IPS DF 6.9 (cell line): ENCODE measurements around the gene HES6.
A peak's percentile ranks its signal among the peaks of the same experiment; 100 is the strongest.

Experiments
- DNase-seq: peaks from one replicate; pipeline ENCODE4 v3.0.0-alpha.2; 2013; ENCODE audit warnings: low read depth, low spot score
- H3K27ac ChIP-seq: one replicate; pipeline ENCODE4 v1.5.1; 2013; ENCODE audit warnings: low read length, control low read depth
- H3K27me3 ChIP-seq: 2 replicates; pipeline ENCODE4 v1.6.1; 2013; ENCODE audit warnings: mild to moderate bottlenecking, low read length; ENCODE audit not compliant: control insufficient read depth, insufficient read depth
- H3K36me3 ChIP-seq: 2 replicates; pipeline ENCODE4 v1.6.1; 2013; ENCODE audit warnings: low read length; ENCODE audit not compliant: control insufficient read depth, insufficient read depth
- H3K4me1 ChIP-seq: 2 replicates; pipeline ENCODE4 v1.6.1; 2013; ENCODE audit warnings: low read length; ENCODE audit not compliant: control insufficient read depth, insufficient read depth
- H3K4me3 ChIP-seq: 2 replicates; pipeline ENCODE4 v1.5.1; 2013; ENCODE audit warnings: mild to moderate bottlenecking, low read length
- H3K9me3 ChIP-seq: 2 replicates; pipeline ENCODE4 v1.6.1; 2013; ENCODE audit warnings: low read length, inconsistent platforms; ENCODE audit not compliant: control insufficient read depth, insufficient read depth
- WGBS: extraction: QIAGEN DNeasy Blood & Tissue Kit; methylation state at CpG from one replicate; pipeline ENCODE4 v1.1.7; 2013; ENCODE audit warnings: mixed read lengths, missing lambda C conversion rate; ENCODE audit not compliant: insufficient read length, insufficient coverage; 5-methylcytosine and 5-hydroxymethylcytosine counted together

HES6 gene

GRCh38 chr2:238224356-238225035 is 15.3 kb downstream of the HES6 start:
- Histone ChIP-seq H3K27me3 (no peaks in the 10 kb centered on the region), H3K36me3 (no peaks in the 10 kb centered on the region), H3K27ac (no peak overlapping the region), H3K9me3 (no peaks in the 10 kb centered on the region), H3K4me1 (no peaks in the 10 kb centered on the region; the same call in 1 of the 2 replicates), H3K4me3 (no peak overlapping the region)
- no peak for DNase-seq
- WGBS = no CpG with 5 or more reads among the region's 29 CpGs

- H3K4me1 ChIP-seq = no peaks in the 10 kb centered on the region; the same call in 1 of the 2 replicates
- H3K4me3 ChIP-seq = no peak overlapping the region; the same call in 1 of the 2 replicates
- no CpG with 5 or more reads among the region's 23 CpGs for WGBS
- no peak for DNase-seq
- no peak overlapping the region for H3K27ac ChIP-seq
- no peaks in the 10 kb centered on the region for H3K36me3 ChIP-seq
- H3K9me3 ChIP-seq = no peaks in the 10 kb centered on the region
- H3K27me3 ChIP-seq = no peaks in the 10 kb centered on the region
Measured at GRCh38 chr2:238220892-238221521, 18.8 kb downstream of the HES6 start.

GRCh38 chr2:238220274-238220891 is 19.5 kb downstream of the HES6 start:
- no peak overlapping the region for H3K27ac ChIP-seq
- H3K9me3 ChIP-seq = no peaks in the 10 kb centered on the region
- H3K4me3 ChIP-seq = no peak overlapping the region
- no peaks in the 10 kb centered on the region for H3K27me3 ChIP-seq
- no peaks in the 10 kb centered on the region; the same call in 1 of the 2 replicates for H3K4me1 ChIP-seq
- DNase-seq = no peak
- no peaks in the 10 kb centered on the region for H3K36me3 ChIP-seq
- no CpG with 5 or more reads among the region's 10 CpGs for WGBS

- no peaks in the 10 kb centered on the region for H3K36me3 ChIP-seq
- WGBS = no CpG with 5 or more reads among the region's 2 CpGs
Measured at GRCh38 chr2:238216651-238217184, 23.1 kb downstream of the HES6 start.

GRCh38 chr2:238207006-238207405 is 32.8 kb downstream of the HES6 start:
- Histone ChIP-seq H3K27ac (no peak overlapping the region), H3K27me3 (0 out of 2 replicates have a peak, but pooled peaks cover 2% of the 10 kb centered on the region), H3K36me3 (no peaks in the 10 kb centered on the region), H3K4me1 (no peaks in the 10 kb centered on the region), H3K4me3 (no peak overlapping the region), H3K9me3 (no peaks in the 10 kb centered on the region)
- no peak for DNase-seq
- 100% methylated on average over 1 of the region's 7 CpGs for WGBS

More at GRCh38 chr2:238216651-238217184, 23.1 kb downstream of the HES6 start:
- H3K27ac ChIP-seq = no peak overlapping the region
- no peaks in the 10 kb centered on the region; the same call in 1 of the 2 replicates for H3K4me1 ChIP-seq
- H3K4me3 ChIP-seq = no peak overlapping the region
- no peaks in the 10 kb centered on the region for H3K27me3 ChIP-seq
- DNase-seq = no peak
- no peaks in the 10 kb centered on the region for H3K9me3 ChIP-seq

GRCh38 chr2:238203973-238204683 is 35.7 kb downstream of the HES6 start:
- Histone ChIP-seq H3K4me1 (no peaks in the 10 kb centered on the region), H3K4me3 (peak overlapping the region; percentile 13; the same call in 1 of the 2 replicates), H3K27me3 (0 out of 2 replicates have a peak, but pooled peaks cover 2% of the 10 kb centered on the region), H3K36me3 (no peaks in the 10 kb centered on the region), H3K27ac (no peak overlapping the region), H3K9me3 (no peaks in the 10 kb centered on the region)
- 100% methylated on average over 2 of the region's 18 CpGs for WGBS
- DNase-seq = peak; percentile 2

GRCh38 chr2:238203094-238203972 is 36.5 kb downstream of the HES6 start, which contains the start of gene ILKAP:
TSS of gene ILKAP (minus strand) at chr2:238203695. CDS start at chr2:238203553, 142 bp downstream.
- H3K27ac ChIP-seq = no peak within 1 kb of the TSS
- DNase-seq = peak; percentile 22
- peak within 1 kb of the TSS; percentile 100 for H3K4me3 ChIP-seq
- no peaks in the 10 kb centered on the region for H3K27me3 ChIP-seq
- no peaks in the 10 kb centered on the region for H3K36me3 ChIP-seq
- H3K4me1 ChIP-seq = no peaks in the 10 kb centered on the region
- no peaks in the 10 kb centered on the region for H3K9me3 ChIP-seq
- WGBS = no CpG with 5 or more reads among the region's 126 CpGs

GRCh38 chr2:238202326-238203093 is 37.3 kb downstream of the HES6 start:
- DNase-seq = no peak
- no CpG with 5 or more reads among the region's 27 CpGs for WGBS
- H3K4me1 ChIP-seq = no peaks in the 10 kb centered on the region
- H3K27ac ChIP-seq = no peak overlapping the region
- H3K9me3 ChIP-seq = no peaks in the 10 kb centered on the region
- H3K27me3 ChIP-seq = no peaks in the 10 kb centered on the region
- H3K36me3 ChIP-seq = no peaks in the 10 kb centered on the region
- peak overlapping the region; percentile 100 for H3K4me3 ChIP-seq

GRCh38 chr2:238190445-238190844 is 49.4 kb downstream of the HES6 start:
- no peak overlapping the region for H3K4me3 ChIP-seq
- H3K27me3 ChIP-seq = no peaks in the 10 kb centered on the region
- no peaks in the 10 kb centered on the region for H3K9me3 ChIP-seq
- no peak for DNase-seq
- H3K27ac ChIP-seq = no peak overlapping the region
- H3K36me3 ChIP-seq = peaks cover 17% of the 10 kb centered on the region; the same call in 1 of the 2 replicates
- WGBS = no CpG with 5 or more reads among the region's 2 CpGs
- no peaks in the 10 kb centered on the region for H3K4me1 ChIP-seq
